ENCODE data around the gene RETREG2. TPM values are rescaled to one million over a fixed set of nuclear protein-coding genes. Genes with fewer than 3 reads are reported as not detected.
"Not testable (repeated sequence)": the region's sequence is repeated elsewhere in the genome, so short reads cannot be mapped to it uniquely, and the experiment has no call there.

Gene RETREG2
- total RNA-seq, 1 donor from 2014 or later: 73.4 TPM

DNA sequence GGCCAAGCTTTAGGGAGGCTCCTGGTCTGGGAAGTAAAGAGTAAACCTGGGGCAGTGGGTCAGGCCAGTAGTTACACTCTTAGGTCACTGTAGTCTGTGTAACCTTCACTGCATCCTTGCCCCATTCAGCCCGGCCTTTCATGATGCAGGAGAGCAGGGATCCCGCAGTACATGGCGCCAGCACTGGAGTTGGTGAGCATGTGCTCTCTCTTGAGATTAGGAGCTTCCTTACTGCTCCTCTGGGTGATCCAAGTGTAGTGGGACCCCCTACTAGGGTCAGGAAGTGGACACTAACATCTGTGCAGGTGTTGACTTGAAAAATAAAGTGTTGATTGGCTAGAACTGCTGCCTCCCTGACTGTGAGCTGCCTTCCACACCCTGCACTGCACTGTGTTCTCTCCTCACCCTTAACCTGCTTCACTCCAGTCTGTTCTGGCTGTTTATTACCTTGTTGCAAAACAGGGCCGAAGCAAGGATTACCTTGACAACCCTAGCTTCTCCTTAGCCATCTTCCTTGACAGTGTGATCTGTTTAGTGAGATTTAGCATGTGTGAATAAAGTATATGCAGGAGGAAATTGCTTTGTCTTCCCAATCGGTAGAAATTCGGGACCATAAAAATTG lies 5.2 kb downstream of the RETREG2 start:
- no peak for FAIRE-seq
- DNase-seq (ENCODE audit: low spot score in 2 of 2): no peak

DNA sequence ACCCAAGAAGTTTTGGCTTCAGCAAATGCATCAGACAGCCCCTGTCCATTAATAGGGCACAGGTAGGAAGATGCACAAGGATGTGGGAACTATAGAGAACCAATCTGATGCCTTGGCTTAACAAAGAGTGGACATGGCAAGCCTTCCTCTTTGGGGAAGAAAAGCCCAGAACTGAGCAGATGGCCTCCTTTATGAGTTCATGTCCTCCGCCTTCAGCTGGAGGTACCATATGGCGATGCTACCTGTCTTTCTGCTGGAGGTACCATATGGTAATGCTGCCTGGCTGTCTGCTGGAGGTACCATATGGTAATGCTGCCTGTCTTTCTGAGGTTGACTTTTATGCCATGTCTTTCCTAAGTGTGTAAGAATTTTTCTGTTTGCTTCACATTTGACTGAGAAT lies 6.0 kb downstream of the RETREG2 start:
- no peak for FAIRE-seq
- no peak for DNase-seq (ENCODE audit: low spot score in 2 of 2)

- FAIRE-seq: no peak
- DNase-seq (ENCODE audit: low spot score in 2 of 2): no peak
These were observed 8.8 kb downstream of the RETREG2 start for GRCh38 chr2:219186754-219187456.

- no peak for DNase-seq (ENCODE audit: low spot score in 2 of 2)
- no peak for FAIRE-seq
These were observed 19.3 kb downstream of the RETREG2 start for GRCh38 chr2:219197388-219197787.

GRCh38 chr2:219198974-219199373 lies 20.9 kb downstream of the RETREG2 start:
- FAIRE-seq (no peak), DNase-seq (ENCODE audit: low spot score in 2 of 2) (no peak)

DNA sequence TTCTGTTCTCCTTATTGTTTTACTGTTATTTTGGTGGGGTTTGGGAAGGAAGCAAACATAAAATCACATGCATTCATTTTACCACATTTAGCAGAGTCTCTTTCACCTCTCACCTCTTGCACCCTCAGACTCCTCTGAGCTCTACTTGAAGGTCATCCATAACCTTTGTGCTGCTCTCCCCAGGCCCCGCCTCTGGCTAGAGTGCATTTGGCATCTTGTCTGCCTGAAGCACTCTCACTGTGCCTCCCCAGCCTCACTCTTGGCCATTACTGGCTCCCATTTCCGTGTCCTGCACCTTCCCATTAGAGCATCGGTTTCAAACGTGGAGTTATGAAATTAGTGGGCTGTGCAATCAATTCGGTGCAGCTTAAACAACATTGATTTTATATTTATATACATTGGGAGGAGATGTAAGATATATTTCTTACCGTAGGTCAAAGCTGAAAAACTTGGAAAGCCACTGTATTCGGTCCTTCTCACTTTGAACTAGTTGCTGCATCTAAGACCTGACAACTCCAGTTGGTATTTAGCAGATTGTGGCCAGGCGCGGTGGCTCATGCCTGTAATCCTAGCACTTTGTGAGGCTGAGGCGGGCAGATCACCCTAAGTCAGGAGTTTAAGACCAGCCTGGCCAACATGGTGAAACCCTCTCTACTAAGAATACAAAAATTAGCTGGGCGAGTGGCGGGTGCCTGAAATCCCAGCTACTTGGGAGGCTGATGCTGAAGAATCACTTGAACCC lies 21.6 kb downstream of the RETREG2 start:
- no peak for DNase-seq (ENCODE audit: low spot score in 2 of 2)
- FAIRE-seq: no peak

DNA sequence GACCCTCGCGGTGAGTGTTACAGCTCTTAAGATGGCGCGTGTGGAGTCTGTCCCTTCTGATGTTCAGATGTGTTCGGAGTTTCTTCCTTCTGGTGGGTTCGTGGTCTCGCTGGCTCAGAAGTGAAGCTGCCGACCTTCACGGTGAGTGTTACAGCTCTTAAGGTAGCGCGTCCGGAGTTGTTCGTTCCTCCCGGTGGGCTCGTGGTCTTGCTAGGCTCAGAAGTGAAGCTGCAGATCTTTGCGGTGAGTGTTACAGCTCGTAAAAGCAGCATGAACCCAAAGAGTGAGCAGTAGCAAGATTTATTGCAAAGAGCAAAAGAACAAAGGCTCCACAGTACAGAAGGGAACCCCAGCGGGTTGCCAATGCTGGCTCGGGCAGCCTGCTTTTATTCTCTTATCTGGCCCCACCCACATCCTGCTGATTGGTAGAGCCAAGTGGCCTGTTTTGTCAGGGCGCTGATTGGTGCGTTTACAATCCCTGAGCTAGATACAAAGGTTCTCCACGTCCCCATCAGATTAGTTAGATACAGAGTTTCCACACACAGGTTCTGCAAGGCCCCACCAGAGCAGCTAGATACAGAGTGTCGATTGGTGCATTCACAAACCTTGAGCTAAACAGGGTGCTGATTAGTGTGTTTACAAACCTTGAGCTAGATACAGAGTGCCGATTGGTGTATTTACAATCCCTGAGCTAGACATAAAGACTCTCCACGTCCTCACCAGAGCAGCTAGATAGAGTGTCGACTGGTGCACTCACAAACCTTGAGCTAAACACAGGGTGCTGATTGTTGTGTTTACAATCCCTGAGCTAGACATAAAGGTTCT lies 22.6 kb downstream of the RETREG2 start:
- DNase-seq (ENCODE audit: low spot score in 2 of 2); FAIRE-seq: not testable (repeated sequence)

- not testable (repeated sequence) for FAIRE-seq; DNase-seq (ENCODE audit: low spot score in 2 of 2)
These were observed 23.3 kb downstream of the RETREG2 start for GRCh38 chr2:219201331-219201730.

GRCh38 chr2:219204425-219205164 lies 26.5 kb downstream of the RETREG2 start:
- FAIRE-seq: no peak
- no peak for DNase-seq (ENCODE audit: low spot score in 2 of 2)

DNA sequence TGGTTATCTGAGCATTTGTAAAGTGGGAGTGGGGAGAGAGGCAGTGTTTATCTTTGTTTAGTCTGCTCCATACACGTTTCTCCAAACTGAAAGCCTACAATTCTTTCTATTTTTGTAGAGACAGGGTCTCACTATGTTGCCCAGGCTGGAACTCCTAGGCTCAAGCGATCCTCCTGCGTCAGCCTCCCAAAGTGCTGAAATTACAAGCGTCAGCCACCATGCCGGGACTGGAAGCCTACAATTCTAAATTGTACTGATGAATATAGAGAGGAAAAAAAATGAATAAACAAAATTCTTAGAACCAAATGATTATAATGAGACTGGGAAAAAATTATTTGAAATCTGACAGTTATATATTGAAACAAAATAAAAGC lies 27.1 kb downstream of the RETREG2 start:
- DNase-seq (ENCODE audit: low spot score in 2 of 2) (no peak), FAIRE-seq (no peak)

- DNase-seq (ENCODE audit: low spot score in 2 of 2) (no peak), FAIRE-seq (no peak)
These were observed 27.9 kb downstream of the RETREG2 start for GRCh38 chr2:219205981-219206327.

- no peak for FAIRE-seq
- DNase-seq (ENCODE audit: low spot score in 2 of 2): peak; percentile 99
These were observed 28.5 kb downstream of the RETREG2 start, which contains the start of gene ZFAND2B for GRCh38 chr2:219206328-219207133. TSS of gene ZFAND2B (plus strand) at chr2:219206782. CDS start at chr2:219206988, 206 bp downstream.

DNA sequence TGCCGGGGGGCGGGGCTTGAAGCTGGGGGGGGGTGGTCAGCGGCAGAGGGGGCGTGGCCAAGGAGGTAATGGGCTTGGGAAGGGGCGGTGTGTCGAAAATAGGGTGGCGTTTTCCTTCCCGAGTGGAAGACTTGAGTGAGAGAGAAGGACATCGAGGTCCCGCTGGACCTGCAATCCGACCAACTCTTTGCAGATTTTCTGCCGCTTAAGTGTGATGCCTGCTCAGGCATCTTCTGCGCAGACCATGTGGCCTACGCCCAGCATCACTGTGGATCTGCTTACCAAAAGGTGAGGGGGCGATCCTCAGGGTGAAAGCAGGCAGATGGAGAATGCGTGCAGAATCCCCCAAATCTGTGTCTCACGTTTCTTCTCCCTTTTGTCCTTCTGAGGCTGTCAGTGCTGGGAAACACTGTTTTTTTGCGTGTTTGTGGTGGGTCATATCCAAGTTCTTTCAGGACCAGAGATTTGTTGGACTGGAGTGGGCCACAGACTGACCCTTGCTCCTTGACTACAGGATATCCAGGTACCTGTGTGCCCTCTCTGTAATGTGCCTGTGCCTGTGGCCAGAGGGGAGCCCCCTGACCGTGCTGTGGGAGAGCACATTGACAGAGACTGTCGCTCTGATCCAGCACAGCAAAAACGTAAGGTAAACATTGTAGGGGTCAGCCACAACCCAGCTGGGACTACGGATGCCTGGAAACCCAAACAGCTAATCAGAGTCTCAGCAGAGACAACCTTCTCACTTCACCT lies 29.2 kb downstream of the RETREG2 start:
- no peak for FAIRE-seq
- no peak for DNase-seq (ENCODE audit: low spot score in 2 of 2)

DNA sequence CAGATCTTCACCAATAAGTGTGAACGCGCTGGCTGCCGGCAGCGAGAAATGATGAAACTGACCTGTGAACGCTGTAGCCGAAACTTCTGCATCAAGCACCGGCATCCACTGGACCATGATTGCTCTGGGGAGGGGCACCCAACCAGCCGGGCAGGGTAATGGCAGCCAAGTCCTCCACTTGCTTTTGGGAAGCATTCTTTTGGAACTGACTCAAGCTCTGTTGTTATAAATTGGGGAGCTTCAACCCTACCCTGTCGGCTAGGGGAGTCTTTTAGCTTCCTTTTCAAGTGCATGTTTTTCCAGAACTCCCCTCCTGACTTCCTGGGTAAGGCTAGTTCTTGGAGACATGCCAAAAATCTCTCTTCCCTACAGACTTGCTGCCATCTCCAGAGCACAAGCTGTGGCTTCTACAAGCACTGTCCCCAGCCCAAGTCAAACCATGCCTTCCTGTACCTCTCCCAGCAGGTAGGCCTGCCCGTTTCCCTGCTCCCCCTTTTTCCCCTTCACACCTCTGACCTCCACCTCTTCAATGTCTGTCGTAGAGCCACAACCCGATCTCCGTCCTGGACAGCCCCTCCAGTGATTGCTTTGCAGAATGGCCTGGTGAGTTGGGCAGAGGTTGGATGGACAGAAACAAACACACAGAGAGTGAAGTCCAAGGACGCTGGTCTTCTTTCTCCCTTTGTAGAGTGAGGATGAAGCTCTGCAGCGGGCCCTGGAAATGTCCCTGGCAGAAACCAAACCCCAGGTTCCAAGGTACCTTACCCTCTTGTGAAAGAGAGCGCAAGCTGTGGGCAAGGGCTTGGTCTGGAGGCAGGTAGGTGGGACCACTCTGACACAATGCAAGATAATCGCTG lies 30.0 kb downstream of the RETREG2 start:
- no peak for DNase-seq (ENCODE audit: low spot score in 2 of 2)
- FAIRE-seq: no peak

DNA sequence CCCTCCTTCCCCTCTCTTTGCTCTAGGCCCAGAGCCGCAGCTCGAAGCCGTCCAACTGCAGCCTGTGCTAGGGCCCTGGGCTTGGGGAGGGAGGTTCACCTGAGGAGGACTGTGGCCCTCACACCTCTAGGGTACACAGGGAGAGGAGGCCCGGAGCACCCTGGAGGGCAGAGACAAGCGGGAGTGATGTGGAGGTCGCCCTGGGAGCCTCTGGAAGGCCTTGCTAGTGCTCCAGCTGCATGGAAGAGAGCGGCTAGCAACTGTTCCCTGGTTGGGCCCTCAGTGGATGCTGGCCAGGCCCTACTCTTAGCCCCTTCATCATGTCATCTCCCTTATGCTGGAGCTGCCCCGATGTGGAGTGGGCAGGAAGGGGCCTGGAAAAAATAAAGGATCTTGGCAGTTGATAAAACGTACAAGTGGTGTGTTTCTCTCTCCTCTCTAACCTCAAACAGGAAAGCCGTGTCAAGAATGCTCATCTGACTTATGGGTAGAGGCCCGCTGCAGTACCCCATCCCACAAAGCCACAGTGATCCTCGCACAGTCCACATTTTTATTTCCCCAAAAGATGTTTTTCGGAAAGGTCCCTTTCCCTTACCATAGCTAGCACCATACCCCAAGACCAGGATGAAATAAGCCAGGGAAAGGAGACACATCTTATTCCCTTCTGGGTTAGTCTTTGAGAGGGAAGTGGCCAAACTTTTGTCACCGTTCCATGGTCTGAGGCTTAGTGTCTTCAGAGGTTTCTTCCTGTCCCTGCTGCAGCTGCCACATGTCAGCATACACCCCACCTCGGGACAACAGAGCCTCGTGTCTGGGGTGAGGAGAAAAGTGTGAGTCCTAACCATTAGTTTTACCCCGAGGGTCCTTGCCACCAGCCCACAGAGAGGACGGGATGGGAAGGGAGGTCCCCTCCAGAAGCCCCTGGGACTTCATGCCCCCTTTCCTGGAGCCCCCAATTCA lies 31.4 kb downstream of the RETREG2 start:
- FAIRE-seq: no peak

DNA sequence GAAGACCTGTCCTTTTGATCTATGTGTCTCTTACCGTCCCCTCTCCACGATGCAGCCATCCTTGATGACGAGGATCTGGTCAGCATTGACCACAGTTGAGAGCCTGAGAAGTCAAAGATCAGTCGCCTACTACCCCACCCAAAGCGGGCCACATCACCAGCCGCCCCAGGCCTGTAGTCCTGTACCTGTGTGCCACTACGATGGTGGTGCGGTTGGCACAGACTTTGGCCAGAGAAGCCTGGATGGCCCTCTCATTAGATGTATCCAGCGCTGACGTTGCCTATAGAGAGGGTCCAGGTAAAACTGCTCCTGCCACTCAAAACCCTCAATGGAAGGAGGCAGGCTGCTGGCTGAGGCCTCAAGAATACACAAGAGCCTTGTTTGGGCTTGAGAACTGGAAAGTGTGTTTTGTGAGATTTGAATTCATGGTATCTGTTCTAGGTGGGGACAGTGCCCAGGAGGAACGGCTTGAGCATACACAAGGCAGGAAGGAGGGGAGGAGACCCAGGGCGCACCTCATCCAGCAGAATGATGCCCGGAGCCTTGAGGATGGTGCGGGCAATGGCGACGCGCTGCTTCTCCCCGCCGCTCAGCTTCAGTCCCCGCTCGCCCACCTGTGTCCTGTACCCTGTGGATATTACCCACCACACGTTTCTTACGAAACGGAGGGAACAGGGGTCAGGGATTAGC lies 32.3 kb downstream of the RETREG2 start:
- FAIRE-seq (no peak), DNase-seq (ENCODE audit: low spot score in 2 of 2) (no peak)

More for the DNA sequence above, 31.4 kb downstream of the RETREG2 start:
- no peak for DNase-seq (ENCODE audit: low spot score in 2 of 2)

All from frontal cortex (tissue), 4 donors.